HepG2 (cell line): ENCODE results near the gene CDX2. TPM values are rescaled to one million over a fixed set of nuclear protein-coding genes. Genes with fewer than 3 reads are reported as not detected.

ENCODE experiments used
- ATF1 ChIP-seq: IDR thresholded peaks from 2 replicates; pipeline ENCODE4 v1.6.1; 2016; ENCODE audit warnings: mild to moderate bottlenecking, control low read depth
- CSRNP2 ChIP-seq: sonication (generic); formaldehyde crosslinking; conservative IDR thresholded peaks from 2 replicates; pipeline ENCODE4 v1.8.0; 2022; ENCODE audit warnings: low read depth, missing genetic modification reagents
- DR1 ChIP-seq: sonication (generic); formaldehyde crosslinking; IDR thresholded peaks from 2 replicates; pipeline ENCODE4 v1.8.0; 2021; ENCODE audit warnings: mild to moderate bottlenecking, missing genetic modification reagents, inconsistent platforms
- KLF16 ChIP-seq, 2 experiments: sonication (generic) in 1 of 2; formaldehyde crosslinking in 1 of 2; IDR thresholded peaks; 2 replicates each; pipeline versions ENCODE4 v1.6.1 to v1.8.0; 2016 to 2023; ENCODE audit warnings: missing genetic modification reagents in 2 of 2, missing compliant biosample characterization in 1 of 2
- MED8 ChIP-seq: sonication (generic); formaldehyde crosslinking; IDR thresholded peaks from 2 replicates; pipeline ENCODE4 v1.8.1; 2023; ENCODE audit warnings: mild to moderate bottlenecking, missing genetic modification reagents; ENCODE audit not compliant: insufficient replicate concordance
- MEIS2 ChIP-seq: sonication (generic); formaldehyde crosslinking; IDR thresholded peaks from 2 replicates; pipeline ENCODE4 v1.9.0; 2021; ENCODE audit warnings: mild to moderate bottlenecking, missing genetic modification reagents
- MYNN ChIP-seq: sonication (generic); formaldehyde crosslinking; IDR thresholded peaks from 2 replicates; pipeline ENCODE4 v1.4.0; 2020; ENCODE audit warnings: mild to moderate bottlenecking, low read depth, missing genetic modification reagents
- NR2F2 ChIP-seq: IDR thresholded peaks from 2 replicates; pipeline ENCODE4 v1.6.1; 2012; ENCODE audit warnings: low read depth, inconsistent platforms, borderline replicate concordance
- ONECUT2 ChIP-seq: sonication (generic); formaldehyde crosslinking; IDR thresholded peaks from 2 replicates; pipeline ENCODE4 v1.4.0; 2020; ENCODE audit warnings: missing genetic modification reagents
- PHF21A ChIP-seq: sonication (generic); formaldehyde crosslinking; IDR thresholded peaks from 2 replicates; pipeline ENCODE4 v1.5.0; 2020; ENCODE audit warnings: mild to moderate bottlenecking, missing genetic modification reagents
- PHF5A ChIP-seq: IDR thresholded peaks from one replicate; pipeline ENCODE4 v1.6.1; 2018; ENCODE audit warnings: low read depth, missing genetic modification reagents; ENCODE audit not compliant: unreplicated experiment
- RBFOX2 ChIP-seq: fragments of 200-400 bp; formaldehyde crosslinking; IDR thresholded peaks from 2 replicates; pipeline ENCODE4 v1.6.1; 2017; ENCODE audit warnings: low read depth, mild to moderate bottlenecking, low read length
- SAFB2 ChIP-seq: sonication (generic); formaldehyde crosslinking; IDR thresholded peaks from 2 replicates; pipeline ENCODE4 v1.5.1; 2020; ENCODE audit warnings: missing genetic modification reagents, low read depth, mild to moderate bottlenecking, borderline replicate concordance
- SIX4 ChIP-seq: sonication (generic); formaldehyde crosslinking; IDR thresholded peaks from 2 replicates; pipeline ENCODE4 v1.4.0; 2020; ENCODE audit warnings: missing genetic modification reagents
- SNRNP70 ChIP-seq: fragments of 200-400 bp; formaldehyde crosslinking; IDR thresholded peaks from 2 replicates; pipeline ENCODE4 v1.6.1; 2017; ENCODE audit warnings: mild to moderate bottlenecking, low read depth, low read length, moderate library complexity
- ZFP37 ChIP-seq: sonication (generic); formaldehyde crosslinking; IDR thresholded peaks from 2 replicates; pipeline ENCODE4 v1.4.0; 2020; ENCODE audit warnings: missing genetic modification reagents, borderline replicate concordance
- ZFP82 ChIP-seq: sonication (generic); formaldehyde crosslinking; IDR thresholded peaks from 2 replicates; pipeline ENCODE4 v1.5.1; 2020; ENCODE audit warnings: mild to moderate bottlenecking, missing genetic modification reagents, borderline replicate concordance
- ZNF30 ChIP-seq: sonication (generic); formaldehyde crosslinking; IDR thresholded peaks from 2 replicates; pipeline ENCODE4 v1.5.0; 2020; ENCODE audit warnings: mild to moderate bottlenecking, missing genetic modification reagents
- ZNF512 ChIP-seq: sonication (generic); formaldehyde crosslinking; IDR thresholded peaks from 2 replicates; pipeline ENCODE4 v1.4.0; 2020; ENCODE audit warnings: mild to moderate bottlenecking, missing genetic modification reagents
- ZNF704 ChIP-seq: sonication (generic); formaldehyde crosslinking; IDR thresholded peaks from 2 replicates; pipeline ENCODE4 v1.8.1; 2023; ENCODE audit warnings: mild to moderate bottlenecking, inconsistent platforms, moderate library complexity, missing genetic modification reagents, borderline replicate concordance
- ZSCAN29 ChIP-seq: sonication (generic); formaldehyde crosslinking; conservative IDR thresholded peaks from 2 replicates; pipeline ENCODE4 v1.4.0; 2020; ENCODE audit warnings: mild to moderate bottlenecking, missing genetic modification reagents
- polyA plus RNA-seq, 8 experiments: library from polyadenylated mRNA; depleted of rRNA in 3 of 8; stranded (reverse) in 7 of 8; unstranded in 1 of 8; fragments of >200 nt; fragmentation: Illumina TruSeq in 4 of 8; extraction: Trizol in 4 of 8; gene quantifications; 2 replicates each; pipeline versions ENCODE4 v1.2.1 to v1.2.3, GENCODE V29; 2011 to 2016; ENCODE audit warnings: low read depth in 4 of 8, missing spikeins in 1 of 8, mixed read lengths in 1 of 8; ENCODE audit not compliant: insufficient read depth in 1 of 8
- total RNA-seq, 5 experiments: library from RNA; depleted of rRNA; stranded (reverse); fragments of >200 nt; fragmentation: Illumina TruSeq; extraction: Trizol; gene quantifications; 2 replicates each; pipeline ENCODE4 v1.2.3, GENCODE V29; 2016; ENCODE audit warnings: low read depth in 1 of 5
- TF ChIP-seq, protein P1 (sequence below): sonication (generic); formaldehyde crosslinking; IDR thresholded peaks from 2 replicates; pipeline ENCODE4 v1.8.1; 2023; ENCODE audit warnings: mild to moderate bottlenecking, moderate library complexity, missing genetic modification reagents

The CDX2 gene
- total and polyA plus RNA-seq, 2 of the 13 experiments (the other 11 are each of a cell fraction or from before 2014, with no cell fraction given) = 0.04 TPM; not detected in 1

- no peak for TF ChIP-seq ATF1 (CRISPR knock-in tag)
- TF ChIP-seq ZNF704 = no peak
- peak; percentile 54 for TF ChIP-seq PHF5A (CRISPR knock-in tag)
- peak; percentile 61 for TF ChIP-seq RBFOX2
- no peak for TF ChIP-seq MYNN (CRISPR knock-in tag)
- peak; percentile 82 for TF ChIP-seq ONECUT2 (CRISPR knock-in tag)
- TF ChIP-seq ZFP37 = no peak; the same call in 1 of the 2 replicates
- TF ChIP-seq DR1 (CRISPR knock-in tag) = peak; percentile 60; the same call in 1 of the 2 replicates
- TF ChIP-seq KLF16 (CRISPR knock-in tag; IDR thresholded peaks at IDR 0.05) = peak in 1 of 2 experiments; percentile 91; a peak in 2 of 4 replicates
- no peak for TF ChIP-seq MED8 (CRISPR knock-in tag)
- no peak for TF ChIP-seq CSRNP2
- peak; percentile 83 for TF ChIP-seq ZNF30 (CRISPR knock-in tag)
- no peak for TF ChIP-seq ZFP82 (CRISPR knock-in tag)
- TF ChIP-seq ZSCAN29 (CRISPR knock-in tag) = peak; percentile 75; the same call in 1 of the 2 replicates
- no peak for TF ChIP-seq SNRNP70
- TF ChIP-seq NR2F2 = peak; percentile 91
- TF ChIP-seq, protein P1, sequence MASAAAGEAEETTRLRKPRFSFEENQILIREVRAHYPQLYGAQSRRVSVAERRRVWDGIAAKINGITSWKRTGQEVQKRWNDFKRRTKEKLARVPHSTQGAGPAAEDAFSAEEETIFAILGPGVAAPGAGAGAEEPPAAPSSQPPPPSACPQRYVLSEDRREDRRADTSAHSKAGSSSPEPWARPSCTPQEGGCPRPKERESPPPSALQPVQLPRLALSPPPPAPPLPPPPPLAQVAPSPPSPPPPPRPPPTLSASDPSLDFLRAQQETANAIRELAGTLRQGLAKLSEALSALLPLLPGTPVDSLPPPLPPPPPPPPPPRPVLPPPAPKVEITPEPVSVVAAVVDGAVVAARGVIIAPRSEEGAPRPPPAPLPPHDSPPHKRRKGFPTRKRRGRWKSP (CRISPR knock-in tag) = peak; percentile 96
- 0 out of 2 replicates have a peak, but pooled peaks have one; percentile 63 for TF ChIP-seq SAFB2 (CRISPR knock-in tag)
- TF ChIP-seq SIX4 = no peak
- TF ChIP-seq PHF21A (CRISPR knock-in tag) = peak; percentile 93
- TF ChIP-seq MEIS2 (CRISPR knock-in tag) = peak; percentile 88
- no peak for TF ChIP-seq ZNF512 (CRISPR knock-in tag)
Measured at GRCh38 chr13:27960362-27961226, 8.5 kb downstream of the CDX2 start (continued).
